ENCODE measurements around the gene STMND1. TPM values are rescaled to one million over a fixed set of nuclear protein-coding genes. Genes with fewer than 3 reads are reported as not detected.

The STMND1 gene
- total RNA-seq, 2 donors from 2014 or later = not detected

- H3K27ac ChIP-seq = no peak overlapping the region
- no peaks in the 10 kb centered on the region for H3K9me3 ChIP-seq
- DNase-seq (ENCODE audit: low spot score) (no peak), ATAC-seq (ENCODE audit: insufficient number of reproducible peaks, low FRiP score, low read depth) (no peak)
- TF ChIP-seq CTCF (IDR thresholded peaks at IDR 0.05) = no peak
- H3K4me3 ChIP-seq = no peak overlapping the region
- no peaks in the 10 kb centered on the region for H3K36me3 ChIP-seq
- no peaks in the 10 kb centered on the region for H3K27me3 ChIP-seq (replicated peaks; ENCODE audit: insufficient read depth)
- H3K4me1 ChIP-seq (ENCODE audit: control insufficient read depth in 1 of 2, low read depth in 2 of 2) = no peaks in the 10 kb centered on the region
Measured at GRCh38 chr6:17179530-17180073, 77.8 kb downstream of the STMND1 start.

Other genes with a start within 250 kb of the STMND1 start
- gene RBM24, start 179.3 kb downstream of the STMND1 start, total RNA-seq = 1 to 10 TPM; 1.3 to 7.9 TPM

Data from thoracic aorta (tissue), 2 donors.